Superior temporal gyrus (tissue), 1 donor: Measurements from ENCODE around the gene SH3PXD2A.

Experiments
- DNase-seq: peaks from one replicate; pipeline ENCODE4 v3.0.0-alpha.2; 2016; ENCODE audit errors: extremely low spot score

SH3PXD2A gene

DNA sequence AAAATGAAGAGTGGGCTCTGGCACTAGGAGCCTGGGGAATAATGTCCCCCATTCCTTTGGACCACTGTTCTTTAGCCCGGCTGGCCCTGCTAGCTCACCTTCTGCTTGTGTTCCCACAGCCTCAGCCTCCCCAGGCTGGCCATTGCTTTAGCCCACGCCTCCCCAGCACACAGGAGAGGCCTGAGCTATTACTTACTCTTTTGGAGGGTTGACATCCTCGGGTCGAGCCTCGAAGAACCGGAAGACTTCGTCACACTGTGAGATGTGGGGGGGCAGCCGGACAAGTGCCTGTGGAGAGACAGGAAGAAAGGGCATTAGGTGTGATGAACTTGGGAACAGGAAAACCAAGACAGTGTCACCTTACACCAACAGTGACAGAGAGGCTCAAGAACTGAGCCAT lies 131.3 kb downstream of the SH3PXD2A start:
- no peak for DNase-seq

- no peak for DNase-seq
These were observed 131.8 kb downstream of the SH3PXD2A start for GRCh38 chr10:103723557-103723956.

GRCh38 chr10:103722632-103723031 lies 132.7 kb downstream of the SH3PXD2A start:
- no peak for DNase-seq

GRCh38 chr10:103720964-103721335 lies 134.4 kb downstream of the SH3PXD2A start:
- DNase-seq: no peak

- DNase-seq: no peak
These were observed 134.9 kb downstream of the SH3PXD2A start for GRCh38 chr10:103720328-103720963.

GRCh38 chr10:103719036-103719435 lies 136.3 kb downstream of the SH3PXD2A start:
- no peak for DNase-seq

DNA sequence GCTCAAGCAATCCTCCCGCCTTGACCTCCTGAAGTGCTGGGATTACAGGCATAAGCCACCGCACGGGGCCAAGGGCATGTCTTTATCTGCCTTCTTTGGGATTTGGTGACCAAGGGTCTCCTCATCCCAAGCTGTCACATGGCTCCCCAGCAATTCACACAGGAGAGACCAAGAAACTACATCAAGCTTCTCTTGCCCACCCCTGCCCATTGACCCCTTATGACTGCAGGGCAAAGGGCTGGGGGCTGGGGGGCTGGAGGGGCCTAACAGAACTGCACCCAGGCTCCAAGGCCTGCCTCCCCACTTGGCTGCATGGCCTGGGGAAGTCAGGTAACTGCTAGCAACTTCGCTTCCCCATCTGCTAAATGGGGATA lies 137.1 kb downstream of the SH3PXD2A start:
- DNase-seq: no peak

- no peak for DNase-seq
These were observed 137.8 kb downstream of the SH3PXD2A start for GRCh38 chr10:103717341-103718246.

- peak; percentile 90 for DNase-seq
These were observed 138.9 kb downstream of the SH3PXD2A start for GRCh38 chr10:103716206-103717160.

DNA sequence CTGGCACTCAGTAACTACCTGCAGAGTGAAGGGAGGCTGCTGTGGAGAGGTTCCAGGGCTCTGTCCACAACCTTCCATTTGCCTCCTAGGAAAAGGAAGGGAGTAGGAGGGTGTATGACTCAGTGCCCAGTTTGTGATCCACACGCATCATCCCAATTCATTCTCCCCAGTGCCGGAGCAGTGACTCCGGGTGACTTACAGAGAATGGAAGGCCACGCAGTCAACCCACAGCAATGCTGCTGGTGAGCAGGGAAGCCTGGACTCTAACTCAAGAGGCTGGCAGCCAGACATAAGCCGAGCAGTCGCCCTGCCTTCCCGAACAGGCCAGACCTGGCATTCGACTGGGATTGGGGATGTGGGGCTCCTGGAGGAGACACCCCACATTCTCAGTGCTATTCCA lies 139.9 kb downstream of the SH3PXD2A start:
- DNase-seq: no peak

DNA sequence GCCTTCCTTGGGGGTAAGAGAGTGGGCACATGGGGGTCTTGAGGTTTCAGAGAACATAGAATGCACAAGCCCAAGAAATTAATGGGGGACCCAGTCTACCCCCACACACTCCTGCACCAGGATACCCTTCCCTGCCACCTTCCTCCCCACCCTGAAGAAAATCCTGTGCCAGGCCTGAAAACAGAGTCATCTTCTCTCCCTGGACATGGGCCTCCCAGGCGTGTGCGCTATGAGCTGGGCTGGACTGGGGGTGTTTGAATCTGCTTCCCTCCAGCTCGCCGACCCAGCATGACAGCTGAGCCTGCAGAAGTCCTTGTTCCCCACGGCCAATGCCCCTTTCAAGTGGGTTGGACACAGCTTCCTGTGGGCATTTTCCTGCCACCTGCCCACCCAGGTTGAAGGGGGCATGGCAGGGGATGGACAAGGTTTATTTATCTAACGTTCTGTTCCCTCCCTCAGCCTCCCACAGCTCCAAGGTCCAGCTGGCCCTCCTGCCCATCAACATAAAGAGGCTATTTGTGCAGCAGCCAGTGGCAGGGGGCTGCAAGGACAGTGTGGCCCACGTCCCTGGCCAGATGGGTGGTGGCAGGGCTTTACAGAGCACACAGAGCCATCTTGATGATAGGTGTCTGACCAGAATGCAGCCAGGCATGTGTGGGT lies 141.0 kb downstream of the SH3PXD2A start:
- DNase-seq: no peak

DNA sequence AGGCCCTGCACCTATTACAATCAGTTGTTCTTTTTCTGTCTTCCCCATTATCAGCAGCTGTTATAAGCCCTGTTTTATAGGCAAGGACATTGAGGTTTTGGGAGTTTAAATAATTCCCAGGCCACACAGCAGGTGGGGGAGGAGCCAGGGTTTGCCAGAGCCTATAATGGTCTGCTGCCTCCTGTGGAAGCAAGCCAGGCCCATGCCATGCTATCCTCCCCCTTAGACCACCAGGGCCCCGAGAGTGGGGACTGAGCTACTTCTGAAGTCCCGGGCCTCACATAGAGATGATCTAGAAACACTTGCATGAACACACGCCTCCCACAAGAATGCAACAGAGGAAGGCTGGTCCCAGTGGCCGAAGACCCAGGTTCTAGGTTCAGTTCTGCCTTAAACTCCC lies 141.7 kb downstream of the SH3PXD2A start:
- DNase-seq: no peak

DNA sequence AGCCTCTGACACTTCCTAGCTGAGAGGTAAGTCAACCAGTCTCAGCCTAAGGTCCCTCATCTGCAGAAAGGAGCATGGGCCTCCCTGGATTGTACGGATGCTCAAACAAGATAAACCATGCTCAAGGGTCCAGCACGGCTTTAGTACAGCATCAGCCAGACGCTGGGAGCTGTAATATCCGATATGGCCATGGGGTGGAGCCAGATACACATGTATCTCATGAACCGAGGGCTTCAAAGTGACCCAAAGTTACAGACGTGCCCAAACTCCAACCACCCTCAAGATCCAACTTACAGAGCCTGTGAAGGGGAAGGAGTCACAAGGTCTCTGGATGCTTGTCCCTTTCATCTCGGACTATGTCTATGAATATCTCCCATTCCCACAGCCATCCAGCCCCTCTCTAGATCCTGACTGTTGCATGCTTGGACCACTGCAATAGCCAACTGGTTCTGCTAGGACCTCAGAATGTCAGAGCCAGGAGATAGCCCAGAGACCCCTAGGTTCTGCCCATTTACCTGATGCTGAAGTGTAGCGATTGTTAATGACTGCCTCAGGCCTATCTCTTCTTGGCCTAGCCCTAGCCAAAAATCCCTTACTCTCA lies 142.4 kb downstream of the SH3PXD2A start:
- peak; percentile 98 for DNase-seq

GRCh38 chr10:103712146-103712545 lies 143.2 kb downstream of the SH3PXD2A start:
- peak; percentile 25 for DNase-seq

DNA sequence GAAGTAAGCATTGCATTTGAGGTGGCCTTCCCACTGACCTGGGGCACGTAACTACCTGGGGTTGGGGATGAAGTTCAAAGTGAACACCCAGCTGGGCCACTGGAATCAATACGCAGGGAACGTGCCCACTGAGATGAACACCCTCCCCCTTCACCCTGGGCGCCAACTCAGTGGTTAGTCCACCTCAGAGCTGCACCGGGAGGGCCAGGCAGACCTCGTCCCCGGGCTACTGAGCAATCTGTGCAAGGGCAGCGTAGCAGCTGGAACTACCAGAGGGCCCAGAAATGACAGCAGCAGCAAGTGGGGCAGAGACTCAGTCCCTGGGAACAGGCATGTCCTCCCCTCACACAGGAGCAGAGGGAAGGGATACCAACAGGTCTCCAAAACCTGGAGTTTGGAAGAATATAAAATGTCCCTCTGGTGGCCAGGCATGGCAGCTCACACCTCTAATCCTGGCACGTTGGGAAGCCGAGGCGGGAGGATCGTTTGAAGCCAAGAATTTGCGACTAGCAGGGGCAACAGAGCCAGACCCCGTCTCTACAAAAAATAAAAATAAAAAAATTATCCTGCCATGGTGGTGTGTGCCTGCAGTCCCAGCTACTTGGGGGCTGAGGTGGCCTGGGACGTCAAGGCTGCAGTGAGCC lies 143.9 kb downstream of the SH3PXD2A start:
- peak; percentile 20 for DNase-seq

- DNase-seq: peak; percentile 13
These were observed 144.9 kb downstream of the SH3PXD2A start for GRCh38 chr10:103710490-103710889.

DNA sequence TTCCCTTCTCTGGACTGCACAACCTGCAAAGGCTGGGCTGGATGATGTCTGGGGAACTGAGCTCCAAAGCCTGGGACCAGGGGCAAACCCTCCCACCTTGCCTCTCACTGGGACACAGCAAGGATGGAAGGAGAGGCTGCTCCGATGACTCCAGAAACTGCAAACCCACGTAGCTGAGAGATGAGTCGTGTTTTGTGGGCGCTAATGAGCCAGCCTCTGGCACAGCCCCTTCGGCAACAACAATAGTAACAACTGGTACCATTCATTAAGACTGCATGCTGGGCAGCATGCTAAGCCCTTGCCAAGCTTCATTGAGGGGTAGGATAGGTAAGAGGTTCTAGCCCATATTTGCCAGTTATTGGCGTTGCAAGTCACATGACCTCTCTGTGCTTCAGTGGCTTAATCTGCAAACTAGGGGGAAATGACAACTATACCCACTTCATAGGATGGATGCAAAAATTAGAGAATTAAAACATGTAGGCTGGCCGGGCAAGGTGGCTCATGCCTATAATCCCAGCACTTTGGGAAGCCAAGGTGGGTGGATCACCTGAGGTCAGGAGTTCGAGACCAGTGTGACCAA lies 145.9 kb downstream of the SH3PXD2A start:
- DNase-seq: peak; percentile 84

- no peak for DNase-seq
These were observed 146.6 kb downstream of the SH3PXD2A start for GRCh38 chr10:103708627-103709288.

GRCh38 chr10:103707956-103708626 lies 147.3 kb downstream of the SH3PXD2A start:
- peak; percentile 24 for DNase-seq
